ENCODE data around the gene PPM1L. TPM values are rescaled to one million over a fixed set of nuclear protein-coding genes. Genes with fewer than 3 reads are reported as not detected.

Gene PPM1L
- total RNA-seq, 1 donor from 2014 or later, result 2.7 TPM

GRCh38 chr3:160869825-160870224 is 113.8 kb downstream of the PPM1L start:
- no peak overlapping the region for H3K4me3 Mint-ChIP-seq
- H3K4me1 Mint-ChIP-seq, result no peaks in the 10 kb centered on the region
- H3K27ac Mint-ChIP-seq, result no peak overlapping the region
- DNase-seq, result no peak
- intact Hi-C loops (cut with micrococcal nuclease), result no loop called here
- no peaks in the 10 kb centered on the region for H3K36me3 Mint-ChIP-seq (ENCODE audit: low read depth)
- peaks cover 5% of the 10 kb centered on the region for H3K27me3 Mint-ChIP-seq
- no peaks in the 10 kb centered on the region for H3K9me3 Mint-ChIP-seq

GRCh38 chr3:160870327-160870726 is 114.3 kb downstream of the PPM1L start:
- Mint-ChIP-seq H3K27me3 (peaks cover 5% of the 10 kb centered on the region), H3K36me3 (ENCODE audit: low read depth) (no peaks in the 10 kb centered on the region), H3K4me1 (no peaks in the 10 kb centered on the region), H3K9me3 (no peaks in the 10 kb centered on the region), H3K4me3 (no peak overlapping the region), H3K27ac (no peak overlapping the region)
- intact Hi-C loops (cut with micrococcal nuclease), result no loop called here
- no peak for DNase-seq

GRCh38 chr3:160874736-160875135 is 118.7 kb downstream of the PPM1L start:
- H3K4me3 Mint-ChIP-seq, result no peak overlapping the region
- peaks cover 4% of the 10 kb centered on the region for H3K27me3 Mint-ChIP-seq
- DNase-seq, result no peak
- no peak overlapping the region for H3K27ac Mint-ChIP-seq
- H3K9me3 Mint-ChIP-seq, result peaks cover 5% of the 10 kb centered on the region
- H3K4me1 Mint-ChIP-seq, result no peaks in the 10 kb centered on the region
- no peaks in the 10 kb centered on the region for H3K36me3 Mint-ChIP-seq (ENCODE audit: low read depth)
- intact Hi-C loops (cut with micrococcal nuclease), result no loop called here

DNA sequence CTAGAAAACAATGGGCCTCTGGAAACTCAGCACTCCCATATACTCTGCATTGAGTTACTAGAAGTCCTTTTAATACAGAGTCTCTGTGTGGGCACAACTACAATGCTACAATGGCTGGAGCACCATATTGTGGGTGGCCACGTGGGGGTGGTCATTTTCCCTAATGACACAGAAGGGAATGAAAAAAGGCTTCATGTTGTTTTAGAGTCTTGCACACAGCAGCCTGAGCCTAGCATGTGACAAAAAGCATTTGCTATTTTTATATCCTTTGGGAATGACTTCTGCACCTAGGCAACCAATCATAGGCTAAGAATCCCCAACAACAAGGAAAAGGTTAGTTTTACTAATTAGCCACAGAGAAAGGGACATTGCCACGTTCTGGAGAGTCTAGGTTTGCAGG is 120.6 kb downstream of the PPM1L start:
- Mint-ChIP-seq H3K27me3 (peaks cover 1% of the 10 kb centered on the region), H3K27ac (no peak overlapping the region), H3K9me3 (peaks cover 5% of the 10 kb centered on the region), H3K36me3 (ENCODE audit: low read depth) (no peaks in the 10 kb centered on the region), H3K4me3 (no peak overlapping the region), H3K4me1 (no peaks in the 10 kb centered on the region)
- intact Hi-C loops (cut with micrococcal nuclease), result no loop called here
- no peak for DNase-seq

DNA sequence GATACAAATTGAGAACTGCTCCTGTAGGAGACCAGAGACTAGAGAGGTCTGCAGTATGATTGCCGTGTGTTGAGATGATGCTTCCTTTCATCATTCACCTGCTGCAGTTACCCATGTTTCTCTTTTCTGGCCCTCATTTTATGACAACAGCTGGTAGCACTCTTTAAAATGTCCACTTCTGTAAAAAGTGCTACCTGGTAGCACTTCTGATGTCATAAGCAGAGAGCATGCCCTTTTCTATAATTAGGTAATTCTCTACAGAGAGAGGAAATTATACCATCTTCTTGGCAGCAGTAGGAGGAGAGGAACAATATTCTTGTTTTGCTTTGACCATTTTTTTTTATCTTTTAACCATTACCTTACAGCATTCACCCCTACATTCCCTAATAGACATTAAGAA is 123.8 kb downstream of the PPM1L start:
- Mint-ChIP-seq H3K4me1 (no peaks in the 10 kb centered on the region), H3K27ac (no peak overlapping the region), H3K4me3 (no peak overlapping the region), H3K9me3 (peaks cover 5% of the 10 kb centered on the region), H3K27me3 (peaks cover 1% of the 10 kb centered on the region), H3K36me3 (ENCODE audit: low read depth) (no peaks in the 10 kb centered on the region)
- intact Hi-C loops (cut with micrococcal nuclease), result no loop called here
- DNase-seq, result no peak

DNA sequence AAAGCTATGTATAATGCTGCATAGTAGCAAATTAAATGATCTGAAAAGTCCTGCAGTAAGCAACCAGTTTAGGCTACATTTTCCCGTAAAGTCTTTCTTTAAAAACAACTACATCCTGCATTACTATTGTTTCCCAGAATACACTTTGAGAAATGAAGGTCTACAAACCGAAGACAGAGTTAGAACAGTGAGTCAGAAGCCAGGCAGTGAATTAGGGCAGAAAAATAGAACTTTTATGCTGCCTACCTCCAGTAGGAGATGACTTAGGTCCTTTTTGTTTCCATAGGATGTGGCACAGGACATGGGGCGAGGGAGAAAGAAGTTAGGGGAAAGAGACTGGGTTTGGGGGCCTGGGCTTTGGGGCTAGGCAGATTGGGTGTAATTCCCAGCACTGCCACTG is 127.3 kb downstream of the PPM1L start:
- Mint-ChIP-seq H3K4me1 (no peaks in the 10 kb centered on the region), H3K27me3 (no peaks in the 10 kb centered on the region), H3K9me3 (peaks cover 4% of the 10 kb centered on the region), H3K27ac (no peak overlapping the region), H3K4me3 (no peak overlapping the region), H3K36me3 (ENCODE audit: low read depth) (no peaks in the 10 kb centered on the region)
- DNase-seq, result no peak
- intact Hi-C loops (cut with micrococcal nuclease), result no loop called here

- Mint-ChIP-seq H3K9me3 (peaks cover 4% of the 10 kb centered on the region), H3K4me1 (no peaks in the 10 kb centered on the region), H3K27me3 (no peaks in the 10 kb centered on the region), H3K36me3 (ENCODE audit: low read depth) (no peaks in the 10 kb centered on the region), H3K4me3 (no peak overlapping the region), H3K27ac (no peak overlapping the region)
- intact Hi-C loops (cut with micrococcal nuclease), result no loop called here
- peak; percentile 58 for DNase-seq
Observed at GRCh38 chr3:160885791-160886286, 129.8 kb downstream of the PPM1L start.

- no peak for DNase-seq
Observed at GRCh38 chr3:160886421-160886820, 130.4 kb downstream of the PPM1L start.

GRCh38 chr3:160893207-160893606 is 137.2 kb downstream of the PPM1L start:
- Mint-ChIP-seq H3K4me1 (no peaks in the 10 kb centered on the region), H3K4me3 (no peak overlapping the region), H3K27ac (no peak overlapping the region), H3K36me3 (ENCODE audit: low read depth) (no peaks in the 10 kb centered on the region), H3K9me3 (no peaks in the 10 kb centered on the region), H3K27me3 (peaks cover 1% of the 10 kb centered on the region)
- no peak for DNase-seq
- intact Hi-C loops (cut with micrococcal nuclease), result no loop called here

More at GRCh38 chr3:160886421-160886820, 130.4 kb downstream of the PPM1L start:
- no peaks in the 10 kb centered on the region for H3K36me3 Mint-ChIP-seq (ENCODE audit: low read depth)
- no peak overlapping the region for H3K27ac Mint-ChIP-seq
- no peaks in the 10 kb centered on the region for H3K27me3 Mint-ChIP-seq
- H3K4me1 Mint-ChIP-seq, result no peaks in the 10 kb centered on the region
- H3K9me3 Mint-ChIP-seq, result peaks cover 4% of the 10 kb centered on the region
- intact Hi-C loops (cut with micrococcal nuclease), result no loop called here
- no peak overlapping the region for H3K4me3 Mint-ChIP-seq

DNA sequence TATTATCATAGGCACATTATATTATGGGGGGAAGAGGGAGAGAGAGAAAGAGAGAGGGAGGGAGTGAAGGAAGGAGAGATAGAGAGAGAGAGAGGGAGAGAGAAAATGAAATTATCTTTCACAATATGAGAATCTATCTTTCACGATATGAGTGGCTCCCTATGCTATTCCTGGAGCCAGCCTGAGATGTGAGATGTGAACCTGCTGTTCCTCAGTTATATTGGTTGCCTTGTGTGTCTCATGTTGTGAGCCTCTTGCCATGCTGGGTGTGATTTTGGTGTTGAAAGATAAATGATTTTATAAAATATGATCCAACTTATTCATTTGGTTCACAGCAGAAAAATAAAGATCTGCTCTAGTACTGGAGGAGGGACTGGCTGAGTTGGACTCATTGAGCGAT is 148.7 kb downstream of the PPM1L start:
- Mint-ChIP-seq H3K36me3 (ENCODE audit: low read depth) (no peaks in the 10 kb centered on the region), H3K4me3 (no peak overlapping the region), H3K27me3 (peaks cover 2% of the 10 kb centered on the region), H3K9me3 (no peaks in the 10 kb centered on the region), H3K4me1 (no peaks in the 10 kb centered on the region), H3K27ac (no peak overlapping the region)
- no peak for DNase-seq
- intact Hi-C loops (cut with micrococcal nuclease), result no loop called here

DNA sequence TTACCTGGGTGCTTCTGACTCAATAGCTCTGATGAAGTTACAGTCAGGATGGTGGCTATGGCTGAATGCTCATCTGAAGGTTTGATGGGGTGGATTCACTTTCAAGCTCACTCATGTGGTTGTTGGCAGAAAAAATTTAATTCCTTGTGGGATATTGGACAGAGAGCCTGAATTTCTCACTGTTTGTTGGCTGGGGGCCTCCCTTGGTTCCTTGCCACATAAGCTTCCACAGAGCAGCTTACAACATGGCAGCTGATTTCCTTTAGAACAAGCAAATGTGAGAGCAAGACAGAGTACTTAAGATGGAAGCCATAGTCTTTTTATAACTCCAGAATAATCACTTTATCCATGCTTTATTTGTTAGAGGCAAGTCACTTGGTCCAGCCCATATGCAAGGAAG is 150.6 kb downstream of the PPM1L start:
- Mint-ChIP-seq H3K27ac (no peak overlapping the region), H3K4me3 (no peak overlapping the region), H3K27me3 (no peaks in the 10 kb centered on the region), H3K36me3 (ENCODE audit: low read depth) (no peaks in the 10 kb centered on the region), H3K9me3 (no peaks in the 10 kb centered on the region), H3K4me1 (no peaks in the 10 kb centered on the region)
- intact Hi-C loops (cut with micrococcal nuclease), result no loop called here
- DNase-seq, result no peak

DNA sequence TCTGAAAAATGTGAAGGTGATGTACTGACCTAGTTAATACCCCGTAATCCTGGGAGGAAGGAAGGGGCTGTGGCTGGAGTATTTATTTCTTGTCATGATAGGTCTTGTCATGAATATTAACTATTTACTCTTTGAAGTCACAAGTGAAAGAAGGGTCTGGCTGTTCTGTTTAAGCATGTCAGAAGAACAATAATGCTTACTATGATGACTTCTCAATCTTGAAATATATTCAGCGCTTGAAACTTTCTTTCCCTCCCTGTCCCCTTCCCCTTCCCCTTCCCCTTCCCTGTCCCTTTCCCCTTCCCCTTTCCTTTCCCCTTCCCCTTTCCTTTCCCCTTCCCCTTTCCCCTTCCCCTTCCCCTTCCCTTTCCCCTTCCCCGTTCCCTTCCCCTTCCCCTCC is 153.9 kb downstream of the PPM1L start:
- intact Hi-C loops (cut with micrococcal nuclease), result no loop called here
- Mint-ChIP-seq H3K9me3 (no peaks in the 10 kb centered on the region), H3K4me3 (no peak overlapping the region), H3K27ac (no peak overlapping the region), H3K36me3 (ENCODE audit: low read depth) (no peaks in the 10 kb centered on the region), H3K4me1 (no peaks in the 10 kb centered on the region), H3K27me3 (peaks cover 1% of the 10 kb centered on the region)
- DNase-seq, result no peak

DNA sequence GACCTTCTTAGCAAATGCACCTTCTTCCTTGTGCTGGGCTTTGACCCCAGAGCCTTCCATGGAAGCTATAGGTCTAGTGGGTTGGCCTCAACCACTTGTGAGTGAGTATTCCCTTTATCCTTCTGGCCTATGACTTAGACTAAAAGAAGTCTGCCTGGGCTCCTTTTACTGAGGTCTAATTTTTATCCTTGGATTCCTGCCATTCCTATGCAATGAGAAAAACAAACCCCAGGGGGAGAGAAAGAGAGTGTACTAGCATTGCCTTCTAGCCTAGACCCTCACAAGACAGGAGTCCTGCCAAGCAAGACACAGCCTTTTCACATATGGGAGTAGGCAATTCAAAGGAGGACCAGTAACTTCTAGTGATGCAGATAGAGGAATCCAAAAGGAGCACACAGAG is 155.4 kb downstream of the PPM1L start:
- Mint-ChIP-seq H3K9me3 (no peaks in the 10 kb centered on the region), H3K36me3 (ENCODE audit: low read depth) (no peaks in the 10 kb centered on the region), H3K4me3 (no peak overlapping the region), H3K4me1 (no peaks in the 10 kb centered on the region), H3K27ac (no peak overlapping the region), H3K27me3 (peaks cover 1% of the 10 kb centered on the region)
- no peak for DNase-seq
- intact Hi-C loops (cut with micrococcal nuclease), result no loop called here

GRCh38 chr3:160916472-160916871 is 160.4 kb downstream of the PPM1L start:
- intact Hi-C loops (cut with micrococcal nuclease), result no loop called here
- Mint-ChIP-seq H3K27me3 (peaks cover 4% of the 10 kb centered on the region), H3K27ac (no peak overlapping the region), H3K9me3 (no peaks in the 10 kb centered on the region), H3K4me1 (no peaks in the 10 kb centered on the region), H3K36me3 (ENCODE audit: low read depth) (no peaks in the 10 kb centered on the region), H3K4me3 (no peak overlapping the region)
- DNase-seq, result no peak

GRCh38 chr3:160919942-160920341 is 163.9 kb downstream of the PPM1L start:
- Mint-ChIP-seq H3K4me1 (no peaks in the 10 kb centered on the region), H3K4me3 (no peak overlapping the region), H3K36me3 (ENCODE audit: low read depth) (no peaks in the 10 kb centered on the region), H3K27ac (no peak overlapping the region), H3K27me3 (peaks cover 5% of the 10 kb centered on the region), H3K9me3 (no peaks in the 10 kb centered on the region)
- intact Hi-C loops (cut with micrococcal nuclease), result no loop called here
- no peak for DNase-seq
